NB4 (cell line): Measurements from ENCODE around the gene RNF17.

Experiments
- CTCF ChIP-seq: IDR thresholded peaks from one replicate; pipeline ENCODE4 v1.5.1; 2012; ENCODE audit warnings: low read depth, low read length
- POLR2A ChIP-seq: IDR thresholded peaks from 2 replicates; pipeline ENCODE4 v1.6.1; 2011; ENCODE audit warnings: mild to moderate bottlenecking; ENCODE audit not compliant: insufficient read length; ENCODE audit errors: extremely low read depth

- TF ChIP-seq CTCF (no peak), POLR2A (no peak)
Measured at GRCh38 chr13:24744247-24744646, 19.7 kb upstream of the RNF17 start.
